ENCODE measurements around the gene DNAJA2.

GRCh38 chr16:46986438-46986837 lies 13.0 kb upstream of the DNAJA2 start:
- no peak for TF ChIP-seq ATF3 (CRISPR knock-in tag; conservative IDR thresholded peaks at IDR 0.05)
- TF ChIP-seq MAX (CRISPR knock-in tag; IDR thresholded peaks at IDR 0.05), result no peak
- no peak for TF ChIP-seq CTCF (IDR thresholded peaks at IDR 0.05)
- no peak for TF ChIP-seq MLX (CRISPR knock-in tag; IDR thresholded peaks at IDR 0.05)
- no peak for TF ChIP-seq CREM (CRISPR knock-in tag; IDR thresholded peaks at IDR 0.05)
- no peak for TF ChIP-seq USF1 (CRISPR knock-in tag; IDR thresholded peaks at IDR 0.05)
- no peak for TF ChIP-seq ZNF263 (CRISPR knock-in tag; IDR thresholded peaks at IDR 0.05; ENCODE audit: low read depth)
- no peak for TF ChIP-seq ZNF512 (CRISPR knock-in tag; IDR thresholded peaks at IDR 0.05; ENCODE audit: borderline replicate concordance)
- TF ChIP-seq ELF4 (CRISPR knock-in tag; IDR thresholded peaks at IDR 0.05; ENCODE audit: low read depth), result no peak
- TF ChIP-seq FOXJ3 (CRISPR knock-in tag; IDR thresholded peaks at IDR 0.05; ENCODE audit: borderline replicate concordance), result no peak

All from WTC11 (cell line).